ENCODE results near the gene STK31.

DNA sequence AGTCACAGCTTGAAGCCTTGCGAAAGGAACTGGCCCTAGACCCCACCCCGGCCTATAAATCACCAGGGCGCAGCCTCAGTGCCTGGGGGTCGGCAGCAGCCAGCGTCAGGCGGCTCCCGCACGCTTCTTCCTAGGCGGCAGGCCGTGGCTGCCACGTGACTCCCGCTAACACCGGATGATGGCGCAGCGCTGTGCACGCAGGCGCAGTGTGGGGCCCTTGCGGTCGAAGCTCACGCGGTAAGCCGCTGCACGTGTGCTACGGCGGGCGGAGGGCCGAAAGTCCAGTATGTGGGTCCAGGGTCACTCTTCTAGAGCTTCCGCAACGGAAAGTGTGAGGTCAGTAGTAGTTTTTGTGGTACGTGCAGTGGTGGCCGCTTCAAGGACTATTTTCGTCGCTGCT is at the start of gene STK31:
- TF ChIP-seq POLR2AphosphoS5 (IDR thresholded peaks at IDR 0.05; ENCODE audit: low read depth, low read length) (no peak), POLR2A (IDR thresholded peaks at IDR 0.05; ENCODE audit: low read depth, low read length) (no peak), TAF1 (IDR thresholded peaks at IDR 0.05; ENCODE audit: borderline replicate concordance, low read depth, low read length) (no peak)
